IMR-90 (cell line): ENCODE measurements around the gene COL18A1. TPM values are rescaled to one million over a fixed set of nuclear protein-coding genes. Genes with fewer than 3 reads are reported as not detected.

Source experiments
- ATAC-seq: fragments of 200-7000 bp; cut with Tn5 transposase; 2 replicates; pipeline ENCODE4 v1.9.1; 2020; ENCODE audit warnings: low read depth, mild to moderate bottlenecking, moderate library complexity
- BruUV-seq: library from RNA; stranded (reverse); fragments of 400-500 nt; replicated peaks from 2 replicates; lab custom pipeline; 2021; lab: Mats Ljungman, UMichigan
- CTCF ChIA-PET: fragments of 300-600 bp; formaldehyde crosslinking; extraction: SDS; loops from one replicate; lab custom pipeline; 2021; ENCODE audit warnings: antibody characterized with exemption; lab: Yijun Ruan, JAX
- POLR2A ChIA-PET: fragments of 300-600 bp; sonication (Branson Sonifier 250); formaldehyde crosslinking; loops from one replicate; lab custom pipeline; 2022; ENCODE audit warnings: antibody characterized with exemption; ENCODE audit not compliant: unreplicated experiment; lab: Charles Lee
- DNase-seq: peaks from one replicate; pipeline ENCODE4 v3.0.0; 2013
- H2AFZ ChIP-seq: replicated peaks from 2 replicates; pipeline ENCODE3; 2013; ENCODE audit warnings: low read length, mild to moderate bottlenecking; ENCODE audit not compliant: poor library complexity
- H2AK5ac ChIP-seq: 2 replicates; pipeline ENCODE4 v1.6.1; 2013; ENCODE audit warnings: low read depth, low read length, inconsistent platforms
- H2AK9ac ChIP-seq: replicated peaks from 2 replicates; pipeline ENCODE3; 2013; ENCODE audit warnings: mild to moderate bottlenecking, low read depth, low read length, moderate library complexity; ENCODE audit not compliant: poor library complexity
- H2BK120ac ChIP-seq: 2 replicates; pipeline ENCODE4 v1.6.1; 2013; ENCODE audit warnings: low read depth, low read length, inconsistent platforms
- H2BK15ac ChIP-seq: 3 replicates; pipeline ENCODE4 v1.6.1; 2013; ENCODE audit warnings: low read depth, low read length, inconsistent platforms
- H2BK20ac ChIP-seq: 2 replicates; pipeline ENCODE4 v1.6.1; 2013; ENCODE audit warnings: low read depth, mild to moderate bottlenecking, inconsistent platforms, low read length, moderate library complexity
- H2BK5ac ChIP-seq: 2 replicates; pipeline ENCODE4 v1.6.1; 2013; ENCODE audit warnings: mild to moderate bottlenecking, low read depth, low read length, inconsistent platforms; ENCODE audit not compliant: poor library complexity, severe bottlenecking
- H3K14ac ChIP-seq: replicated peaks from 2 replicates; pipeline ENCODE4 v1.6.1; 2013; ENCODE audit warnings: low read depth, low read length, inconsistent platforms
- H3K18ac ChIP-seq: 2 replicates; pipeline ENCODE4 v1.6.1; 2013; ENCODE audit warnings: low read depth, low read length, control low read depth
- H3K23ac ChIP-seq: 2 replicates; pipeline ENCODE4 v1.6.1; 2013; ENCODE audit warnings: low read depth, low read length, inconsistent platforms
- H3K27ac ChIP-seq: 2 replicates; pipeline ENCODE4 v1.5.1; 2013; ENCODE audit warnings: mild to moderate bottlenecking, control low read depth, low read length; ENCODE audit not compliant: insufficient read depth
- H3K27me3 ChIP-seq: 2 replicates; pipeline ENCODE4 v1.6.1; 2013; ENCODE audit warnings: low read length; ENCODE audit not compliant: control insufficient read depth, insufficient read depth
- H3K36me3 ChIP-seq: 2 replicates; pipeline ENCODE4 v1.6.1; 2013; ENCODE audit warnings: low read length, mixed read lengths; ENCODE audit not compliant: control insufficient read depth, insufficient read depth
- H3K4ac ChIP-seq: 2 replicates; pipeline ENCODE4 v1.6.1; 2013; ENCODE audit warnings: low read depth, low read length, inconsistent platforms
- H3K4me1 ChIP-seq: 2 replicates; pipeline ENCODE4 v1.6.1; 2013; ENCODE audit warnings: low read length, mixed read lengths; ENCODE audit not compliant: control insufficient read depth, insufficient read depth
- H3K4me2 ChIP-seq: 2 replicates; pipeline ENCODE4 v1.6.1; 2013; ENCODE audit warnings: low read depth, mild to moderate bottlenecking, control low read depth, low read length, moderate library complexity
- H3K4me3 ChIP-seq: 2 replicates; pipeline ENCODE4 v1.5.1; 2013; ENCODE audit warnings: low read depth, mild to moderate bottlenecking, control low read depth, low read length, moderate library complexity; ENCODE audit not compliant: insufficient read depth
- H3K56ac ChIP-seq: 2 replicates; pipeline ENCODE4 v1.6.1; 2013; ENCODE audit warnings: low read length, inconsistent platforms; ENCODE audit not compliant: insufficient read depth; ENCODE audit errors: extremely low read depth
- H3K79me1 ChIP-seq, 2 experiments: 2 replicates each; pipeline ENCODE4 v1.6.1; 2013; ENCODE audit warnings: low read length in 2 of 2, inconsistent platforms in 1 of 2, low read depth in 1 of 2
- H3K9ac ChIP-seq: 2 replicates; pipeline ENCODE4 v1.6.1; 2013; ENCODE audit warnings: low read depth, low read length, control low read depth
- H3K9me1 ChIP-seq: 2 replicates; pipeline ENCODE4 v1.6.1; 2013; ENCODE audit warnings: low read length, inconsistent platforms; ENCODE audit not compliant: insufficient read depth
- H3K9me3 ChIP-seq: 2 replicates; pipeline ENCODE4 v1.6.1; 2013; ENCODE audit warnings: low read length; ENCODE audit not compliant: control insufficient read depth, insufficient read depth
- H4K20me1 ChIP-seq: 2 replicates; pipeline ENCODE4 v1.6.1; 2013; ENCODE audit warnings: low read length, inconsistent platforms; ENCODE audit not compliant: insufficient read depth
- H4K5ac ChIP-seq: 2 replicates; pipeline ENCODE4 v1.6.1; 2013; ENCODE audit warnings: mild to moderate bottlenecking, low read depth, low read length, control low read depth
- H4K8ac ChIP-seq, 2 experiments: 2 replicates each; pipeline ENCODE4 v1.6.1; 2013; ENCODE audit warnings: low read depth in 2 of 2, low read length in 2 of 2, control low read depth in 1 of 2, inconsistent platforms in 1 of 2
- H4K91ac ChIP-seq: 2 replicates; pipeline ENCODE4 v1.6.1; 2013; ENCODE audit warnings: low read depth, low read length, inconsistent platforms; ENCODE audit not compliant: insufficient read depth
- CTCF ChIP-seq: conservative IDR thresholded peaks from 2 replicates; pipeline ENCODE4 v1.5.1; 2012; ENCODE audit warnings: mild to moderate bottlenecking, low read depth, low read length, improper control_type of control experiment
- ELK1 ChIP-seq: fragments of 150-350 bp; IDR thresholded peaks from 2 replicates; pipeline ENCODE4 v1.6.1; 2016; ENCODE audit warnings: low read depth, mild to moderate bottlenecking, low read length, moderate library complexity, borderline replicate concordance
- MAZ ChIP-seq: IDR thresholded peaks from 2 replicates; pipeline ENCODE4 v1.6.1; 2012; ENCODE audit warnings: low read depth, mild to moderate bottlenecking, low read length, improper control_type of control experiment, moderate library complexity, borderline replicate concordance
- MXI1 ChIP-seq: IDR thresholded peaks from 2 replicates; pipeline ENCODE4 v1.6.1; 2012; ENCODE audit warnings: low read depth, mild to moderate bottlenecking, low read length, moderate library complexity, borderline replicate concordance
- RAD21 ChIP-seq: IDR thresholded peaks from 2 replicates; pipeline ENCODE4 v1.6.1; 2012; ENCODE audit warnings: low read length, improper control_type of control experiment
- SMC3 ChIP-seq: fragments of 150-350 bp; IDR thresholded peaks from 2 replicates; pipeline ENCODE4 v1.6.1; 2016; ENCODE audit warnings: low read depth, mild to moderate bottlenecking, antibody characterized with exemption, low read length, moderate library complexity
- WGBS, 2 experiments: methylation state at CpG; one replicate each; pipeline versions ENCODE4 v1.1.5 to v1.1.7; 2013; ENCODE audit warnings: missing lambda C conversion rate in 2 of 2; ENCODE audit not compliant: insufficient read length in 1 of 2; ENCODE audit errors: extremely low coverage in 2 of 2; 5-methylcytosine and 5-hydroxymethylcytosine counted together
- dilution Hi-C: fragments of 300-500 bp; cut with HindIII; formaldehyde crosslinking; loops from one replicate; pipeline ENCODE4 v1.14.3; 2018; ENCODE audit warnings: low sequenced_read_pairs; ENCODE audit not compliant: unreplicated experiment
- in situ Hi-C: fragments of 300-500 bp; cut with MboI; formaldehyde crosslinking; loops from 3 replicates; pipeline ENCODE4 v1.14.3; 2019; ENCODE audit warnings: low sequenced_read_pairs, inconsistent platforms, mixed read lengths
- intact Hi-C: fragments of 100-400 bp; cut with micrococcal nuclease; formaldehyde crosslinking; loops from 2 replicates; pipeline ENCODE4 v1.10.0; 2022
- polyA plus RNA-seq, 3 experiments: library from polyadenylated mRNA; depleted of rRNA; stranded (reverse); fragments of >200 nt; gene quantifications; 2 replicates each; pipeline ENCODE4 v1.2.3, GENCODE V29; 2012; ENCODE audit warnings: low replicate concordance in 1 of 3
- total RNA-seq: library from RNA; depleted of rRNA; stranded (reverse); fragments of >200 nt; gene quantifications from 2 replicates; pipeline ENCODE4 v1.2.3, GENCODE V29; 2012

Gene COL18A1
- total and polyA plus RNA-seq, 2 of the 4 experiments (the other 2 are of a cell fraction), result 4.3 to 46.7 TPM

- H2BK20ac ChIP-seq, result no peak within 1 kb of the TSS
- TF ChIP-seq ELK1 (no peak), MAZ (peak; percentile 56; the same call in 1 of the 2 replicates), CTCF (peak; percentile 52), RAD21 (no peak), SMC3 (peak; percentile 29; the same call in 1 of the 2 replicates), MXI1 (peak; percentile 65; the same call in 1 of the 2 replicates)
- H2BK5ac ChIP-seq, result peak within 1 kb of the TSS; percentile 31
- H3K79me1 ChIP-seq, result peaks cover 9 to 27% of the 10 kb centered on the region in 2 experiments
- H3K23ac ChIP-seq, result peak within 1 kb of the TSS; percentile 78
- DNase-seq, result peak; percentile 48
- no TSS peak for BruUV-seq
- H2AFZ ChIP-seq, result peak within 1 kb of the TSS; percentile 95
- no peak within 1 kb of the TSS; the same call in 1 of the 2 replicates for H3K18ac ChIP-seq
- H4K91ac ChIP-seq, result peak within 1 kb of the TSS; percentile 56
- 0 out of 2 replicates have a peak, but pooled peaks cover 3% of the 10 kb centered on the region for H4K20me1 ChIP-seq
- peak within 1 kb of the TSS; percentile 15; the same call in 1 of the 2 replicates for H3K27ac ChIP-seq
- H2BK15ac ChIP-seq, result no peak within 1 kb of the TSS
- peak within 1 kb of the TSS; percentile 33 for H3K9ac ChIP-seq
- ChIA-PET CTCF (no interaction called here), POLR2A (no interaction called here)
- no peaks in the 10 kb centered on the region for H3K9me1 ChIP-seq
- peak; percentile 97 for ATAC-seq
- H3K27me3 ChIP-seq, result peaks cover 4% of the 10 kb centered on the region
- 0 out of 2 replicates have a peak within 1 kb of the TSS, but pooled peaks have one; percentile 54 for H2BK120ac ChIP-seq
- H2AK9ac ChIP-seq, result peak within 1 kb of the TSS; percentile 94
- in situ Hi-C loops (no loop called here), intact Hi-C loops (no loop called here), dilution Hi-C loops (no loop called here)
- H3K56ac ChIP-seq, result no peak within 1 kb of the TSS
- H3K4me3 ChIP-seq, result peak within 1 kb of the TSS; percentile 55
- H3K9me3 ChIP-seq, result no peaks in the 10 kb centered on the region
- peak within 1 kb of the TSS; percentile 78 for H2AK5ac ChIP-seq
- peak within 1 kb of the TSS; percentile 83 for H3K4me2 ChIP-seq
- H4K5ac ChIP-seq, result peak within 1 kb of the TSS; percentile 11; the same call in 1 of the 2 replicates
- peaks cover 3% of the 10 kb centered on the region; the same call in 1 of the 2 replicates for H3K4me1 ChIP-seq
- peak within 1 kb of the TSS; percentile 25 for H3K4ac ChIP-seq
- peak within 1 kb of the TSS; percentile 72; the same call in 1 of the 2 replicates for H3K14ac ChIP-seq
- peak within 1 kb of the TSS; percentile 80 to 91; a peak in 2 of 4 replicates for H4K8ac ChIP-seq
- H3K36me3 ChIP-seq, result no peaks in the 10 kb centered on the region
- WGBS, 2 experiments, result 0% methylated on average over 44 of the region's 59 CpGs; no CpG with 5 or more reads in 1 of the 2 experiments
Observed at GRCh38 chr21:45542242-45542666, 137.3 kb downstream of the COL18A1 start, which contains the start of gene SLC19A1. TSS of gene SLC19A1 (minus strand) at chr21:45542440. CDS start at chr21:45537959, 4,481 bp downstream.
